Brain microvascular endothelial cell (primary cell): ENCODE data around the gene P2RX5.

Experiments used
- DNase-seq: peaks from one replicate; pipeline ENCODE4 v3.0.0-alpha.2; 2020
- H3K27ac ChIP-seq: fragments of 250-450 bp; sonication (Bioruptor Pico); 2 replicates; pipeline ENCODE4 v1.5.1; 2020; ENCODE audit warnings: mild to moderate bottlenecking, moderate library complexity
- H3K27me3 ChIP-seq: fragments of 250-450 bp; sonication (Bioruptor Pico); replicated peaks from 2 replicates; pipeline ENCODE4 v1.5.1; 2020; ENCODE audit warnings: mild to moderate bottlenecking
- H3K36me3 ChIP-seq: fragments of 250-450 bp; sonication (Bioruptor Pico); replicated peaks from 2 replicates; pipeline ENCODE4 v1.5.1; 2020; ENCODE audit warnings: mild to moderate bottlenecking
- H3K4me3 ChIP-seq: 2 replicates; pipeline ENCODE4 v1.5.1; 2011; ENCODE audit warnings: low read depth, mild to moderate bottlenecking, control low read depth, low read length, moderate library complexity
- in situ Hi-C: cut with HindIII; loops from 2 replicates; pipeline ENCODE4 v1.10.0; 2017; ENCODE audit warnings: low sequenced_read_pairs, low pct_ligation_motif_present
- TF ChIP-seq, protein P1 (sequence below): IDR thresholded peaks from 2 replicates; pipeline ENCODE4 v1.5.1; 2011; ENCODE audit warnings: low read depth, mild to moderate bottlenecking, moderate library complexity, low read length, control low read depth, inconsistent platforms; ENCODE audit errors: missing control alignments

P2RX5 gene

GRCh38 chr17:3668279-3669084 is 27.5 kb downstream of the P2RX5 start, which contains the start of the genes EMC6 and TAX1BP3:
TSS of gene EMC6 (plus strand) at chr17:3668812. CDS start at chr17:3669147, 335 bp downstream.
TSS of gene TAX1BP3 (minus strand) at chr17:3668578. CDS start at chr17:3668526, 52 bp downstream.
- DNase-seq = peak; percentile 94

DNA sequence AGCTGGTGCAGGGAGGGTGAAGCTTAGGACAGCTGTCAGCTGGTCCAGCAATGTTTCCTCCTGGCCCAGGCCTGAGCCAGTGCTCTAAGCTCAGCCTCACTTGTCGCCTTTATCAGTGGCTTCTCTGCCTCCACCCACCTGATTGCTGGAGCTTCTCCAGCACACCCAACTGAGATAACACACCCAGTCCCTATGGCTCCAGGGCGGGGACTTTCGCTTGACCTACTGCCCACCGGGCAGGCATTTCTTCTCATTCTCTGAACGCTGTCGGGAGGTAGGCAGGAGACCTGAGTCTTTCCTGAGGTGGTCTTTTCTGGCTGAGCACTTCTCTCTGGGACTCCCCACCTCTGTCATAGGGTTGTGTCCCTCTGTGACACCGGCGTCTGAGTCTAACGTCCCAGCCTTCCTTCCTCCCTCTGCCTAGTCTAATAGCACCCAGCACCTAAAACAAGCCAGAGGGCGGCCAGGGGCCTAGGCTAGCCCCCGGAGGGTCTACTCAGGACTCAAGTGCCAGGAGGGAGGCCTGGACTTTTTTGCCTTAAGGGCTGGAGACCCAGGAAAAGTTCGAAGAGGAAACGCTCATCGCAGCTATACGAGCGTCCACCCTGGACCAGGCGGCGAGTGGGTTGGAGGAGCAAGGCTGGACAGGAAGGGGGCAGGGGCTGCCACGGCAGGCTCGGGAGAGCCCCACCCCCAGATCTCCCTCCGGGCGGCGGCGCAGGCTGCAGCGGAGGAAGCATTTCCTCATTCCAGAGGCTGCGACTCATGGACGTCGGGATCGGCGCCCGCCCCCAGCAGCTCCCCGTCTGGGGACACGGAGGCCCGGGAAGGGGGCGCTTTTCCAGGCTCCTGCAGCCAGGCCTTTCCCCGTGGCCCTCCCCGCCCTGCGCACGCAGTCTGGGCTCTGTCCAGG is 28.3 kb downstream of the P2RX5 start:
- peaks cover 20% of the 10 kb centered on the region for H3K36me3 ChIP-seq
- TF ChIP-seq, protein P1, sequence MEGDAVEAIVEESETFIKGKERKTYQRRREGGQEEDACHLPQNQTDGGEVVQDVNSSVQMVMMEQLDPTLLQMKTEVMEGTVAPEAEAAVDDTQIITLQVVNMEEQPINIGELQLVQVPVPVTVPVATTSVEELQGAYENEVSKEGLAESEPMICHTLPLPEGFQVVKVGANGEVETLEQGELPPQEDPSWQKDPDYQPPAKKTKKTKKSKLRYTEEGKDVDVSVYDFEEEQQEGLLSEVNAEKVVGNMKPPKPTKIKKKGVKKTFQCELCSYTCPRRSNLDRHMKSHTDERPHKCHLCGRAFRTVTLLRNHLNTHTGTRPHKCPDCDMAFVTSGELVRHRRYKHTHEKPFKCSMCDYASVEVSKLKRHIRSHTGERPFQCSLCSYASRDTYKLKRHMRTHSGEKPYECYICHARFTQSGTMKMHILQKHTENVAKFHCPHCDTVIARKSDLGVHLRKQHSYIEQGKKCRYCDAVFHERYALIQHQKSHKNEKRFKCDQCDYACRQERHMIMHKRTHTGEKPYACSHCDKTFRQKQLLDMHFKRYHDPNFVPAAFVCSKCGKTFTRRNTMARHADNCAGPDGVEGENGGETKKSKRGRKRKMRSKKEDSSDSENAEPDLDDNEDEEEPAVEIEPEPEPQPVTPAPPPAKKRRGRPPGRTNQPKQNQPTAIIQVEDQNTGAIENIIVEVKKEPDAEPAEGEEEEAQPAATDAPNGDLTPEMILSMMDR = no peak
- H3K27me3 ChIP-seq = no peaks in the 10 kb centered on the region
- peak; percentile 87 for DNase-seq
- H3K4me3 ChIP-seq = peak overlapping the region; percentile 96
- H3K27ac ChIP-seq = peak overlapping the region; percentile 86
- in situ Hi-C loops = no loop called here

More at GRCh38 chr17:3668279-3669084, 27.5 kb downstream of the P2RX5 start, which contains the start of the genes EMC6 and TAX1BP3:
- TF ChIP-seq, protein P1 = no peak
- H3K27ac ChIP-seq = peak within 1 kb of the TSS; percentile 86
- in situ Hi-C loops = no loop called here
- peak within 1 kb of the TSS; percentile 97 for H3K4me3 ChIP-seq
- peaks cover 14% of the 10 kb centered on the region for H3K36me3 ChIP-seq
- no peaks in the 10 kb centered on the region for H3K27me3 ChIP-seq

- no peak overlapping the region for H3K27ac ChIP-seq
- DNase-seq = no peak
- in situ Hi-C loops = no loop called here
- TF ChIP-seq, protein P1 = no peak
- H3K4me3 ChIP-seq = peak overlapping the region; percentile 36
- no peaks in the 10 kb centered on the region for H3K27me3 ChIP-seq
- H3K36me3 ChIP-seq = peaks cover 23% of the 10 kb centered on the region
These were observed 29.4 kb downstream of the P2RX5 start for GRCh38 chr17:3666516-3666915.

DNA sequence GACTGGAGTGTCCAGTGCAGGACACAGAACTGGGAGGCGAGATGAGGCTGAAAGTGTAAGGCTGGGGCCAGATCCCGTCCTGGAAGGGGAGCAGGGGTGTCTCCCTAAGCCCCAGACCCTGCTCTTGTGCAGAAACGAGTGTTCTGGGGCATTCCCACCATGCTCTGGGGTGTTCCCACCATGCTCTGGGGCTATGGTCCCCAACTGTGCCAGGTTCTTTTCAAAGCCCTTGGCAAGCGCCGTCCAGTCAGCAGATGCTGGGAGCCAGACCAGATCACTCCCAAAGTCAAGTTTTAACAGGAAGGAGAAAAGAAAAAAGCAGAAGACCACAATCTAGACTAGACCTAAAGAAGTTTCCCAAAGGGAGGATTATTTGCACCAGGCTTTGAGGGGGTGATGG is 30.1 kb downstream of the P2RX5 start:
- H3K27me3 ChIP-seq = no peaks in the 10 kb centered on the region
- no peak overlapping the region for H3K27ac ChIP-seq
- in situ Hi-C loops = no loop called here
- peaks cover 23% of the 10 kb centered on the region for H3K36me3 ChIP-seq
- no peak overlapping the region for H3K4me3 ChIP-seq
- DNase-seq = no peak
- TF ChIP-seq, protein P1 = no peak

DNA sequence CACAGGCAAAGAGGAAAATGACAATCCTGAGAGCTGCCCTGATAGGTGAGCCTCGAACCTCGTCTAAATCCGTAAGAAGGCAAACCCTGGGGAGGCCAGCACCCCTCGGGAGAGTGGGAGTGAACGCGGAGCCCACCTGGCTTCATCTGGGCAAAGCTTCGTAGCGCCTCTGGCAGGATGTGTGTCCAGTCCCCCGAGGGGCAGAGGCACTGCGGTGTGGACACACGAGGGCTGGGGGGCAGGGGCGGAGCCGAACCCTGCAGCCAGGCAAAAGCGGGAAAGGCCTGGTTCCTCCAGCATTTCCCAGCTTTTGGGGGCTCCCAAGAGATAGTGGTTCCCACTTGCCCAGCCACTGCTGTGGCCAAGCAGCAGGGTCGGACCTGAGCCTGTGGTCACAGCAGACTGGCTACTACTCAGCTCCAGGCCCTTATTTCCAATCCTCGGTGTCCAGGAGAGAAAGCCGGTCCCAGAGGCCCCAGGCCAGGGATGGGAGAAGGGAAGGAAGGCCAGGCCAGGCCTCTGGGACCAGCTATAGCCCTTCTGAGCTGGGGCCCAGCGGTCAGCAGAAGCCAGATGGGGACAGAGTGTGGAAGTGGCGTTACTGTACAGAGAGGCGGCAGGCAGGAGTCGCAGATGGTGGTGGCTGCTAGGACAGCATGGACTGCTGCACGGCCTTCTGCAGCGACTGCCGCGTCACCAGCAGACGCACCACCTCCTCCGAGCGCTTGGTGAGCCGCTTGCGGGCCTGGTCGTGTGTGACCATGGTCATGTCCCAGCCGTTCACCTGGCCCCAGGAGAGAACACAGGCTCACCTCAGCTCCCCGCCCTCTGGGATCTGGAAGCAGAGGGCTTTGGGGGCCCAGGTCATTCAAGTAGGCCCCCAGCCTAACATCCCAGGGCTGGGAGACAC is 32.6 kb downstream of the P2RX5 start:
- TF ChIP-seq, protein P1 = no peak
- Histone ChIP-seq H3K36me3 (peaks cover 23% of the 10 kb centered on the region), H3K4me3 (no peak overlapping the region), H3K27ac (no peak overlapping the region), H3K27me3 (no peaks in the 10 kb centered on the region)
- in situ Hi-C loops = no loop called here
- DNase-seq = no peak
